SK-N-DZ (cell line): ENCODE data around the gene DNAJC30.
"Not testable (repeated sequence)": the region's sequence is repeated elsewhere in the genome, so short reads cannot be mapped to it uniquely, and the experiment has no call there.

Source experiments
- DNase-seq: peaks from one replicate; pipeline ENCODE4 v3.0.0-alpha.2; 2015; ENCODE audit warnings: low spot score

Gene DNAJC30

GRCh38 chr7:73683788-73684693, 788 bp upstream of the DNAJC30 start:
- DNase-seq = no peak

- no peak for DNase-seq
These were observed 553 bp downstream of the DNAJC30 start for GRCh38 chr7:73682745-73683055.

- no peak for DNase-seq
These were observed 2.2 kb downstream of the DNAJC30 start for GRCh38 chr7:73681031-73681430.

- DNase-seq = no peak
These were observed 2.8 kb downstream of the DNAJC30 start for GRCh38 chr7:73680501-73680900.

DNA sequence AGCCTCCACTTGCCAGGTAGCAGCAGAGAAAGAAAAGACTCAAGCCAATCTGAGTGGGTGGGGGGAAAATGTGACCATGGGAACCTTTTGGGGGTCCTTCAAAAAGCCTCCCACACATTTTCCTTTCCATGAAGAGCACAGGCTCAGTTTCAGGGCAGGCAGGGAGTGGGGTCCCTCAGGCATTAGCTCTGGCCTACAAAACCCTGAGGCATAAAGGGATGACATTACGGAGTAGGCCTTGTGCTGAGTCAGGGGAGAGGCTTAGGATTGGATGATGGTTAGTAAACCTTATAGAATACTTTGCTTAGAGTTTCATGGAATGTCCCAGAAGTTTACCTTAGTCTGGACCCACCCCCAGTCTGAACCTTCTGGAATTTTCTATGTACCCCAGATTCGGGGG, 3.5 kb downstream of the DNAJC30 start:
- no peak for DNase-seq

GRCh38 chr7:73678862-73679261, 4.4 kb downstream of the DNAJC30 start:
- no peak for DNase-seq

DNA sequence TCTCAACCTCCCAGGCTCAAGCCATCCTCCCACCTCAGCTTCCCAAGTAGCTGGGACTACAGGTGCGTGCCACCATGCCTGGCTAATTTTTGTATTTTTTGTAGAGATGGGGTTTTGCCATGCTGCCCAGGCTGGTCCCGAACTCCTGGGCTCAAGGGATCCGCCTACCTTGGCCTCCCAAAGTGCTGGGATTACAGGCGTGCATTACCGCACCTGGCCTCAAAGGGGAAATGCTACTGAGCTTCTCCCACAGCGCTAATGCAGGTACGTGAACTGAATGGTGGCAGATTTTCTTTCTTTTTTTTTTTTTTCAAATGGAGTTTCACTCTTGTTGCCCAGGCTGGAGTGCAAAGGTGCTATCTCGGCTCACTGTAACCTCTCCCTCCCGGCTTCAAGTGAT, 7.2 kb downstream of the DNAJC30 start:
- not testable (repeated sequence) for DNase-seq

- no peak for DNase-seq
These were observed 8.7 kb downstream of the DNAJC30 start for GRCh38 chr7:73674468-73675124.

DNA sequence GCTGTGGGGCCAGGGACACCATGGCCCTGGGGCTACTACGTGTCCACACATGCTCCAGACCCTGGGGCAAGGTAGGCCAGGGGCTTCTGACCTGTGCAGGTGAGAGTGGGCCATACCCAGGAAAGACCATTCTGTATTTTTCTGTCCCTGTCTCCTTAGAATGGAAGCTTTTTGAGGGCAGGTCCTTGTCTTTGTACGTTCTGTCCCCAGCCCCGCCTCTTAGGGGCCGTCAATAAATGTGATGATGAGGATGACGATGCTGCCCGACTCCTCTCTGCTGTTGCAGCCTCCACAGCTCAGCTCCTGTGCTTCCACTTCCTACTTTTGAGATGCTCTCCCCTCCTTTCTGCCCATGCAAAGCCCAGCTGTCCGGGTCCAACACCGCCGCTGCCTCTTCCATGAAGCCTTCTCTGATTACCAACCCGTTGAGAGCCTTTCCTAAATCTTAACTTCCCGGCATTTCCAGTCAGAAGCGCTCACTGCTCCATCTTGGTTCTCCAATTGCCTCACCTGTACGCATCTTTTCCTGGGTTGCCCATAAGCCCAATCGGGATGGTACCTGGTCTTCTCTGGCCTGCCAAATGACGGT, 11.3 kb downstream of the DNAJC30 start:
- DNase-seq = no peak

GRCh38 chr7:73671322-73671661, 12.0 kb downstream of the DNAJC30 start:
- DNase-seq = no peak

- DNase-seq = no peak
These were observed 13.3 kb downstream of the DNAJC30 start for GRCh38 chr7:73669858-73670385.

DNA sequence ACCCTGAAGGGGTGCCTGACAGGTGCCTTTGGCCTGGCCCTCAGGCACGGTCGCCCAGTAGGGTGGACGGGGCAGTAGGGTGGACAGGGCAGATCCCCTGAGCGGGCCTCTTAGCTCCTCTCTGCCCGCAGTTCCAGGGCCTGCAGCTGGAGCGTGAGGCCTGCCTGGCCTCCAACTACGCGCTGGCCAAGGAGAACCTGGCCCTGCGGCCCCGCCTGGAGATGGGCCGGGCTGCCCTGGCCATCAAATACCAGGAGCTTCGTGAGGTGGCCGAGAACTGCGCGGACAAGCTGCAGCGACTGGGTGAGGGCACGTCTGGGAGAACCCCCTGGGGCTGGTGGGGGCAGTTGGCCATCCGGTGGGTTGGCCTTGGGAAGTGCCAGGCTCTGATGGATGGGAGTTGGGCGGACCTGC, 14.0 kb downstream of the DNAJC30 start:
- no peak for DNase-seq

DNA sequence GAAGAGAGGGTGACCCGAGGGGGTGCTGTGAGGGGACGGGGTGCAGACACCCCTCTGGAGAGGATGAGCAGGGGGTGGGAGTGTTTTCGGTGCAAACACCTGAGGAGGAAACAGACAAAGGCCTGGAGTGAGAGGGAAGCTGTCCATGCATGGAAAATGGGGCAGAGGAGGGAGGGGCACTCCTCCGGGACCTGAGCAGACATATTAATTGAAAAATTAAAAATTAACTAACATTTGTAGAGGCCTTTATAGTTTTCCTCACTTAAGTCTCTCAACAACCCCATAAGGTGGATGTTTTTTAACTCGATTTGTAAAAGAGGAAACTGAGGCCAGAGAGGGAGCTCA, 14.4 kb downstream of the DNAJC30 start:
- no peak for DNase-seq

- DNase-seq = peak; percentile 50
These were observed 15.0 kb downstream of the DNAJC30 start for GRCh38 chr7:73668103-73668885.

DNA sequence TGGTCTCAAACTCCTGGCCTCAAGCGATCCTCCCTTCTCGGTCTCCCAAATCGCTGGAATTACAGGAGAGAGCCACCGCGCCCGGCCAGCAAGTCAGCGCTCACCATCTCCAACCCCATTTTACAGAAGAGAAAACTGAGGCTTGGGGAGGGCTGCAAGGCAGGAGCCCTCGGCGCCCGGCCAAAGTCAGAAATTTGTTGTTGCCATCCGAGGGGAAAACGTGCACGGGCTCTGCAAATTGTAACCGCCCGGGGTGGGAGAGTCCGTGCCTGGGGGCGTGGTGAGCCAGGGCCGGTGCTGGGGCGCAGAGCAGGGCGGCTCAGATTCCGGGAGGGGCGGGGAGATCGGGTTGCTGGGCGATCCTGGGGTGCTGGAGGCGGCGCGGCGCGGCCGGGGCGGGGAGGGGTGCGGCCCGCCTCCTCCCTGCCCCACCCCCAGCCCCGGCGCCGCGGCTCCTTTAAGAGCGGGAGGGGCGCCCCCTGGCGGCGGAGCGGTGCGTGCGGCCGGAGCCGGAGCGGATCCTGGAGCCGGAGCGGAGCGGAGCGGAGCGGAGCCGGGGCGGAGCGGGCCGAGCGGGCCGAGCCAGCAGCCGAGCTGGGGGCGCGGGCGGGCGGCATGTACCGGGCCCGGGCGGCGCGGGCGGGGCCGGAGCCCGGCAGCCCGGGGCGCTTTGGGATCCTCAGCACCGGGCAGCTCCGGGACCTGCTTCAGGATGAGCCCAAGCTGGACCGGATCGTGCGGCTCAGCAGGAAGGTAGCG, 15.7 kb downstream of the DNAJC30 start, which contains the start of gene VPS37D:
TSS of gene VPS37D (plus strand) at position 488 of the 759 bp plus-strand sequence. CDS start at position 616, 128 bp downstream.
- DNase-seq = peak; percentile 67

GRCh38 chr7:73663033-73663432, 20.2 kb downstream of the DNAJC30 start:
- no peak for DNase-seq

DNA sequence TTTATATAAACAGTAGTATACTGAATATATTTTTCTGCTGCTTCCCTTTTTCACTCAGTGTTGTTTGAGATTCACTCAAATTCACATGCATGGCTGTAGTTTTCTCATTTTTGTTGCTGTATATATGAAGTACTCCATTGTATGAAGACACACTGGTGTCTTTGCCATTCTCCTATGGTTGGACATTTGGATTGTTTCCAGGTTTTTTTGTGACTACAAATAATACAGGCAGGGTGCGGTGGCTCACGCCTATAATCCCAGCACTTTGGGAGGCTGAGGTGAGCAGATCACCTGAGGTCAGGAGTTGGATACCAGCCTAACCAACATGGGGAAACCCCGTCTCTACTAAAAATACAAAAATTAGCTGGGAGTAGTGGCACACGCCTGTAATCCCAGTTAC, 22.7 kb downstream of the DNAJC30 start:
- not testable (repeated sequence) for DNase-seq

DNA sequence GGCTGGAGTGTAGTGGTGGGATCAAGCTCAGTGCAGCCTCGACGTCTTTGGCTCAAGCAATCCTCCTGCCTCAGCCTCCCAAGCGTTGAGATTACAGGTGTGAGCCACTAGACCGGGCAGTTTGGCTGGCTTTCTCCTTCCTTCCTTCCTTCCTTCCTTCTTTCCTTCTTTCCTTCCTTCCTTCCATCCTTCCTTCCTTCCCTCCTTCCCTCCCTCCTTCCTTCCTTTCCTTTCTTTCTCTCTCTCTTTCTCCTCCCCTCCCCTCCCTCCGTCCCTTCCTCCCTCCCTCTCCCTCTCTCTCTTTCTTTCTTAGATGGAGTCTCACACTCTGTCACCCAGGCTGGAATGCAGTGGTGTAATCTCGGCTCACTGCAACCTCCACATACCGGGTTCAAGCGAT, 23.3 kb downstream of the DNAJC30 start:
- DNase-seq = no peak

- DNase-seq = not testable (repeated sequence)
These were observed 27.9 kb downstream of the DNAJC30 start for GRCh38 chr7:73655309-73655708.

GRCh38 chr7:73652541-73652949, 30.7 kb downstream of the DNAJC30 start:
- no peak for DNase-seq

DNA sequence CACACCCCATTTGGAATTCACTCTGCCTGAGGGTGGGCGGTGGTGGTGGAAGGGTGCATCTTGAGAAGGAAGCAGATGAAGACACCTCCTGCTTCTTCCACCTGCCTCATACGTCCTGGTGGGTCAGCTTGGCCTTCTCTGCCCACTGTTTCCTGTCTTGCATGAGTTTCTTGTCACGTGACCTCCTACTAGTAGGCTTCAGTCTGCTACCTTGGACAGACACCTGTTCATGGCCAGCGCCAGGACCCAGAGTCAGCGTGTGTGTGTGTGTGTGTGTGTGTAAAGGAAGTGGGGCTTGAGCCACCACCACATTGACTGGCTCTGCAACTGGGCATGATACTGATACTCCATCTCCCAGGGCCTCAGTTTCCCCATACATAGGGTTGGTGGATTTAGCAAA, 32.7 kb downstream of the DNAJC30 start:
- DNase-seq = no peak
